HG03196 (cell line): ENCODE measurements around the gene CSNK1D.
A peak's percentile ranks its signal among the peaks of the same experiment; 100 is the strongest.

Source experiments
- ATAC-seq: cut with Tn5 transposase; IDR thresholded peaks from one replicate; pipeline ENCODE4 v1.9.1; 2021; ENCODE audit not compliant: unreplicated experiment

Gene CSNK1D

GRCh38 chr17:82310877-82311276 lies 37.4 kb upstream of the CSNK1D start:
- ATAC-seq = no peak

- ATAC-seq = no peak
Observed at GRCh38 chr17:82309656-82310570, 36.4 kb upstream of the CSNK1D start.

DNA sequence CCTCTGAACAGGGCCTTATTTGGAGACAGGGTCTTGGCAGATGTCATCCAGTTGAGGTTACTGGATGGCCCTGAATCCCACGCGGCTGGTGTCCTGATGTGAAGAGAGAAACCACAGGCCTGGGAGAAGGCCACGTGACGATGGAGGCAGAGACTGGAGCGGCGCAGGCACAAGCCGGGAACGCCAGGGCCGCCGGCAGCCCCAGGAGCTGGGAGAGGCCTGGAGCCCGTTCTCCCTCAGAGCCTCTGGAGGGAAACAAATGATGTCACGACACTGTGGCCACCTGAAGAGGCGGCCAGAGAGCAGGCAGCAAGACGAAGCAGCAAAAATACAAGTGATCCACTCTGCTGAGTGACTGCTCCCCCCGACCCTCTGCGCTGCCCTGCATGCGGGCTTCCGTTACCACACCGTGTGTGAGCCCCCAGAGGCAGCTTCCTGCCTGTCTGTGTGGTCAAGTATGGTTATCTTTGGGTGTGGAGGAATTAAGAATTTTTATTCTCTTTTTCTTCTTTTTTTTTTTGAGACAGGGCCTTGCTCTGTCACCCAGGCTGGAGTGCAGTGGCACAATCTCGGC lies 32.3 kb upstream of the CSNK1D start:
- ATAC-seq = no peak

DNA sequence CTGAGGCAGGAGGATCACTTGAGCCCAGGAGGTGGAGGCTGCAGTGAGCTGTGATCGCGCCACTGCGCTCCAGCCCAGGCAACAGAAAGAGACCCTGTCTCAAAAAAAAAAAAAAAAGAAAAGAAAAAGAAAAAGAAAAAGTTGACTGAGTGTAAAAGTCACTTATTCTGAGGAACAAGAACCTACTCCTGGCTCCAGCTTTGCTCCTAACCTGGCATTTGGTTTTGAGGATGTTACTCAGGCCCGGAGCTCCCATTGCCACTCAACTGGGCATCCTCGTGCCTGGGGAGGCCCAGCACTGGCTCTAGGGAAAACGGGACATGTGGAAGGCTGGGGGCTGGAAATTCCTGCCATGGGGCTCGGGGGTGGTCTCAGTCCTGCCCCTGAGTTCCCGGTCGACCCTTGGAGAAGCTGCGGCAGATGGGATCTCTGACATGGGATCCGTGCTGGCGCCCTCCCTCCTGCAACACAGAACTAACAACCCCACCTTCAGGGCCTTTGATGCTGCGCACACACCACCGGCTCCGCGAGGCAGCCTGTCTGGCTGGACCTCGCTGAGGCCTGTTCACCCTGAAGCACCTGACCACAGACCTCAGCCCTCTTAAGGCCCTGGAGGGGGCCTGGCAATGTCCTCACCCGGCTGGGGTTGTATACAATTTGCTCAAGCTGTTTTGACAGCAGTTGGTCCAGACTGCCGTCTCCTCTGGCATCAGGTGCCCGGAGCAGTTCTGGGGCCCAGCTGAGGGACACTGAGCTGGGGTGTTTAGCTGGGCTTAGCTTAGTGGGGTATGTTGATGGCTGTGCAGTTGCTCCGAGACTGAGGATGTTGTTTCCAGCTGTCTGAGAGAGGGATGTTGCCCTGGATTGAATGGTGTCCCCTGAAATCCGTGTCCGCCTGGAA lies 31.6 kb upstream of the CSNK1D start:
- ATAC-seq = no peak

DNA sequence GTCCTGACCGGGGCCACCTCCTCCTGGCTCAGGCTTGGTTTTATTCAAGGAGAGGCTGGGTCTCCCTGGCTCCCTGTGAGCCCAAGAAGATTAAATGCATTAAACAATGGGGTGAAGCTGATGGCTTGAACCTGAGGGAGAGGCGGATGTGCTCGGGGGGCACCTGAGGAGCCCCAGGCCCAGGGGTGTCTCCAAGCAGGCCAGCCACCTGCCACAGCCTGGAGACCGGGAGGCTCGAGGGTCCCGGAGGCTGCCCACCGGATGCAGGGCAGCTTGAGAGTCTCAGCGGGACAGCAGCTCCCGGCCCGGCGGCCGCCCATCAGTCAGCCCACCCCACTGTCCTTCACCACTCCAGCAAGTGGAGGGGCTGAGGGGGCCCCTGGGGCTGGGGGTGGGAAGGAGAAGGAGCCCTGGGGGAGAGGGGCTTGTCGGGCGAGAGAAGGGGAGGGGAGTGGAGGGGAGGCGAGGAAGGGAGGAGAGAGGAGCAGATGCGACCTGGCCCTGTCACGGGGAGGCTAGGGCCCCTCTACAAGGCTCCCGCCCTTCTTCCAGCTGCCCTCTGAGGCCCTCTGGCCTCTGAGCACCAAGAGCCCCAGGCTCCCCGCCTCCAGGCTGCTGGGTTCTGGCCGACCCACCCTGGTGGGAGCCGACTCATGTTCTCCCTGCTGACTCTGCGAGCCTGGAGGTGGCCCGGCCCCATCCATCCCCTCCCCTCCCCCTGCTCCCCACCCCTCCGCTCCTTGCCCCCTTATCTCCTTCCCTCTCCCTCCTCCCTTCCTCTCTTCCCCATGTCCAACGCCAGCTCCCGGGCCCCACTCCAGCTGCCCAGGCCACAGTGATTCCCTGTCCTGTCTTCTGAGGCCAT lies 30.7 kb upstream of the CSNK1D start:
- ATAC-seq = no peak

GRCh38 chr17:82302991-82303943 lies 29.8 kb upstream of the CSNK1D start:
- ATAC-seq = no peak

- ATAC-seq = no peak
Observed at GRCh38 chr17:82302568-82302963, 29.1 kb upstream of the CSNK1D start.

DNA sequence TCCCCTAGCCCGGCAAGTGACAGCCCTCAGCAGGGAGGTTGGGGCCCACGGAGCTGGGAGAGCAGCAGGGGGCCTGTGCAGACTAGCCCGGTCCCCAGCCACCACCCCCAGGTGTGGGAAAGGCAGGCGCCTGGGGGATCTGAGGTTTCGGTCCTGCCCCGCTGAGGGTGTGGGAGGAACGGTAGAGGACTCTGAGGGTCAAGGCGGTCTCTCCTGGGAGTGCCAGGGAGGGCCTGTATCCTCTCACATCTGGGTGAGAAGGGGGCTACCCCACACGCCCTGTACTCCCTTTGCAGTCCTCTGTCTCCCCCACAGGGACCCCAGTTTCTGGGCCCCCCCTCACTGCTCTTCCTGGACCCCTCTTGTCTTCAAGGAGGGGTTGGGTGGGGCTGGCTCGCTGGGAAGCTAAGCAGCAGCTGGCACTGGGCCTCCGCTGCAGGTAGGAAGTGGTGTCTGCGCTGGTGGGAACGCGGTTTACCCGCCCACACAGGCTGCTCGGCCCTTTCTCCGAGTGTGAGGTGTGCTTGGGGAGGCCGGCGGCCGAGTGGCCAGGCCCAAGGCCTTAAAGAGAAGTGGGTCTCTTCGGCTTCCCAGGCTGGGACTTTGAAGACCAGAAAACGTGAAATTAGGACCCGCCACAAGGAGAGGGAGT lies 28.5 kb upstream of the CSNK1D start:
- no peak for ATAC-seq

DNA sequence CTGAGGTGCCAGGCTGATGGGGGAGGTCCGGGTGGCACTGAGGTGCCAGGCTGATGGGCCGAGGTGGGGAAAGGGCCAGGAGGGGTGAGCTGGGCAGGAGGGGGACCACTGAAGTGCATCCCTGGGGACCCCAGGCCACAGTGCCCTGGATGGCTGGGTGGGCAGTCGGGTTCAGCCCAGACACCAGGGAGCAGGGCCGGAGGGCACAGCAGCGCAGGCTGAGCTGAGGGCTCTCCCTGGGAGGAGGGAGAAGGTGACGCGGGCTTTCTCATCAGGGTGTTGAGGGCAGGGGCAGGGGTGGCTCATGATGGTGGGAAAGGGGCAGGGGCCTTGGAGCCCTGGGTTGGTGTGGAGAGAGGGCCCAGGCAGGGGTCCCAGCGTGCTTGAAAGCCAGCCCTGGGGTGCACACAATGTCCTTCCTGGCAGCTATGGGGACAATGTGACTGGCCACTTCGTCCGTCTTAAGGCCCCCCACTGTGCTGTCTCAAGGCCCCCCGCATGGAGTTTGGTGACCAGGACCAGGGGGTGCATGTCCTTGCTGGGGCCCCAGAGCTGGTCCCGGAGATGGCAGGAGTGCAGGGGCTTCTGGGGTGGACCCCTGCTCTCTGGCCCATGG lies 27.9 kb upstream of the CSNK1D start:
- no peak for ATAC-seq

DNA sequence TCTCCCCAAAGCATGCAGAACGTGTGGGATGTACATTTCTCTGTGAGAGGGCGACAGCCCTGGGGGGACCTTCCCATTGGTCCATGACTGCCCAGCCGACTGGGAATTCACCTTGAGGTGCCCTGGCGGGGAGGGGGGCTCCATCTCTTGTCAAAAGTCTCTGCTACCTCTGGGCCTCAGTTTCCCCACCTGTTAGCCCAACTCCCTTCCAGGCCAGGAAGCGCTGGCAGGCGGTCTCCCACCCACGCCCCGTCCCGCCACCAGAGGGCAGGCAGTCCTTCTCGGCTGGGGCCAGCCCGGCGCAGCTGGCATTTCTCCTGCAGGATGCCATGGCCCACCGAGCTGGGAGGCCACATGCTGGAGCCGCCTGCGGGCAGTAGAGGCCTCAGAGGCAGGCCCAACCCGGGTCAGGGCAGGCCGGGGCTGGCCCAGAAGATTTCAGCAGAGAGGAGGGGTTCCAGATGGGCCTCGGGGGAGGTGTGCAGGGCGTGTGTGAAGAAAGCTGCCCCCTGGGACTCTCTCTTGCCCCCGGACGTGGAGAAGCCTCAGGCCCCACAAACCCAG lies 27.3 kb upstream of the CSNK1D start:
- ATAC-seq = no peak

DNA sequence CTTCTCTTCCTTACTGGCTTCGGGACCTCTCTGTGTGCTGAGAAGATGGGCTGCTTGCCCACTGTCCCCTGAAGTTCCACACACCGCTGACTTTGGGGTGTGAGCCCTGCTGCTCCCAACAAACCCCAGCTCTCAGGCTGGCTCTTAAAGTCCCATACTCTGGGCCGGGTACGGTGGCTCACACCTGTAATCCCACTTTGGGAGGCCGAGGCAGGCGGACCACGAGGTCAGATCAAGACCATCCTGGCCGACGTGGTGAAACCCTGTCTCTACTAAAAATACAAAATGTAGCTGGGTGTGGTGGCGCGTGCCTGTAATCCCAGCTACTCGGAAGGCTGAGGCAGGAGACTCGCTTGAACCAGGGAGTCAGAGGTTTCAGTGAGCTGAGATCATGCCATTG lies 26.7 kb upstream of the CSNK1D start:
- no peak for ATAC-seq

DNA sequence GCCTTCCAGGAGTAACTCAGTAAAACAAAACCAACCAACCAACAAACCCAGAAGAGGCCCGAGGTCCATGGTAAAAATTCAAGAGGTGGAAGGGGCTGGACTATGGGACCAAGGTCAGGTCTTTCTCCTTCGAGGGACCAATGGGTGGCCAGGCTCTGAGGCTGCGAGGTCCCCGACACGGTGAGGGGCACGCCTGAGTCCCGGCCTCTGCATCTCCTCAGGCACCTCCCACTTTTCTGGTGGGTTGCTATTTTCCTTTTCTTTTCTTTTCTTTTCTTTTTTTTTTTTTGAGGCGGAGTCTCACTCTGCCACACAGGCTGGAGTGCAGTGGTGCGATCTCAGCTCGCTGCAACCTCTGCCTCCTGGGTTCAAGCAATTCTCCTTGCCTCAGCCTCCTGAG lies 26.0 kb upstream of the CSNK1D start:
- ATAC-seq = no peak

GRCh38 chr17:82298538-82299421 lies 25.3 kb upstream of the CSNK1D start:
- no peak for ATAC-seq

DNA sequence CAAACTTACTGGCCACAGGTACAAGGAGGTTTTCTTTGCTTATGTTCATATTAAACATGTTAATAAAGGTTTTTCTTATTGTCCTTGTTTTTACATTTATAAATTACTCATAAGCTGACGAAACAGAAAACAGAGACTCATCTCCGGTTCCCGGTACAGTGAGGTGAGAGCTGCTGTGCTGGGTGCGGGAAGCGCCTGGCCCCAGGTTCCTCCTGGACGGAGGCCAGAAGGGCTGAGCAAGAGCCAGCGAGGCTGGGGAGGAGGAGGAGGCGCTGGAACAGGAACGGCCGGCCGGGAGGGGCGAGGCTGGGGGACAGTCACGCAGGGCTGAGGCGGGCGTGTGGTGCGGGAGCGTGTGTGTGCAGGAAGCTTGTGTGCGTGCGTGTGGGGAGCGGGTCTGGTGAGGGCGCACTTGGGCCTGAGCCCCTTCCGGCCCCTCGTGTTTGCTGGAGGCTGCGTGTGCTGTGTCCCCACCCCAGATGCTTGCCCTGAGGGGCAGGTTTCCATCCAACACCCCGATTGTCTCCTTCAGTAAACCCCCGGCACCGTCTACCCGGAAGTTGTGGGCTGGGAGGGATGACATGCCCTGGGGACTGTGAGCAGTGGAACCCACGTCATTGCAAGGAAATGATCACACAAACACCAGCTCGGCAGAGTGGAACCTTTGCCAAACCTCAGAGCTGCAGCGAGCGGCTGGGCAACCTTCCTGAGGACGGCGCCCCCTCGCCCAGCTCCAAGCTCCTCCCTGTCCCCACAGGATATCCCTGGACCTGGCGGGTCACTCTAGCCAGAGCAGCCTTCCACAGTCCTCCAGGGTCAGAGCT lies 24.4 kb upstream of the CSNK1D start:
- peak; percentile 43 for ATAC-seq

GRCh38 chr17:82297280-82297713 lies 23.8 kb upstream of the CSNK1D start:
- ATAC-seq = peak; percentile 27

- no peak for ATAC-seq
Observed at GRCh38 chr17:82296511-82297279, 23.2 kb upstream of the CSNK1D start.
